ENCODE results near the gene GDAP2. TPM values are rescaled to one million over a fixed set of nuclear protein-coding genes. Genes with fewer than 3 reads are reported as not detected.

The GDAP2 gene
- total RNA-seq, 1 donor from 2014 or later = 28.4 TPM

DNA sequence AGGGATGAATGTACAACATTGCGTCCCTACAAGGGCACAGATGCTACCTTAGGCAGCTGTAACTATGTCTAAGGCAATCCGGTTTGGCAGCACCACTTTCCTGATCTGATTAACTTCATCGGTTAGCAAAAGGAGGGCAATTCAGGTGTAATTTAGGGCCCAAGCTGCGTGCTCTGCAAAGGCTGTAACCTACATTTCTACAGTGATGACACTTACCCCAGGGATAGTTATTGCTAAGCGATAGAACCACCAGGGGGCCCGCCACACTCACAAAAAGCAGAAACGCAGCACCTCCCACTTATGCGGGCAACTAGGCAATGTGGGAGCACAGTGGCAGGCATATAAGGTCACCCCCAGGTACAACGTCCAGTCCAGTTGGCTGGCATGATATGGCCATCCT lies 113.5 kb downstream of the GDAP2 start:
- H3K4me1 Mint-ChIP-seq (ENCODE audit: low read depth) = peaks cover 3% of the 10 kb centered on the region
- DNase-seq (ENCODE audit: low spot score, unreplicated experiment) = no peak
- no peaks in the 10 kb centered on the region for H3K9me3 Mint-ChIP-seq (ENCODE audit: low read depth)
- TF ChIP-seq, protein P1, sequence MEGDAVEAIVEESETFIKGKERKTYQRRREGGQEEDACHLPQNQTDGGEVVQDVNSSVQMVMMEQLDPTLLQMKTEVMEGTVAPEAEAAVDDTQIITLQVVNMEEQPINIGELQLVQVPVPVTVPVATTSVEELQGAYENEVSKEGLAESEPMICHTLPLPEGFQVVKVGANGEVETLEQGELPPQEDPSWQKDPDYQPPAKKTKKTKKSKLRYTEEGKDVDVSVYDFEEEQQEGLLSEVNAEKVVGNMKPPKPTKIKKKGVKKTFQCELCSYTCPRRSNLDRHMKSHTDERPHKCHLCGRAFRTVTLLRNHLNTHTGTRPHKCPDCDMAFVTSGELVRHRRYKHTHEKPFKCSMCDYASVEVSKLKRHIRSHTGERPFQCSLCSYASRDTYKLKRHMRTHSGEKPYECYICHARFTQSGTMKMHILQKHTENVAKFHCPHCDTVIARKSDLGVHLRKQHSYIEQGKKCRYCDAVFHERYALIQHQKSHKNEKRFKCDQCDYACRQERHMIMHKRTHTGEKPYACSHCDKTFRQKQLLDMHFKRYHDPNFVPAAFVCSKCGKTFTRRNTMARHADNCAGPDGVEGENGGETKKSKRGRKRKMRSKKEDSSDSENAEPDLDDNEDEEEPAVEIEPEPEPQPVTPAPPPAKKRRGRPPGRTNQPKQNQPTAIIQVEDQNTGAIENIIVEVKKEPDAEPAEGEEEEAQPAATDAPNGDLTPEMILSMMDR (IDR thresholded peaks at IDR 0.05; ENCODE audit: unreplicated experiment) = peak; percentile 7
- no peaks in the 10 kb centered on the region for H3K27me3 Mint-ChIP-seq
- H3K36me3 Mint-ChIP-seq (ENCODE audit: insufficient read depth) = no peaks in the 10 kb centered on the region
- no peak overlapping the region for H3K4me3 Mint-ChIP-seq (ENCODE audit: low read depth)
- no peak overlapping the region for H3K27ac Mint-ChIP-seq

DNA sequence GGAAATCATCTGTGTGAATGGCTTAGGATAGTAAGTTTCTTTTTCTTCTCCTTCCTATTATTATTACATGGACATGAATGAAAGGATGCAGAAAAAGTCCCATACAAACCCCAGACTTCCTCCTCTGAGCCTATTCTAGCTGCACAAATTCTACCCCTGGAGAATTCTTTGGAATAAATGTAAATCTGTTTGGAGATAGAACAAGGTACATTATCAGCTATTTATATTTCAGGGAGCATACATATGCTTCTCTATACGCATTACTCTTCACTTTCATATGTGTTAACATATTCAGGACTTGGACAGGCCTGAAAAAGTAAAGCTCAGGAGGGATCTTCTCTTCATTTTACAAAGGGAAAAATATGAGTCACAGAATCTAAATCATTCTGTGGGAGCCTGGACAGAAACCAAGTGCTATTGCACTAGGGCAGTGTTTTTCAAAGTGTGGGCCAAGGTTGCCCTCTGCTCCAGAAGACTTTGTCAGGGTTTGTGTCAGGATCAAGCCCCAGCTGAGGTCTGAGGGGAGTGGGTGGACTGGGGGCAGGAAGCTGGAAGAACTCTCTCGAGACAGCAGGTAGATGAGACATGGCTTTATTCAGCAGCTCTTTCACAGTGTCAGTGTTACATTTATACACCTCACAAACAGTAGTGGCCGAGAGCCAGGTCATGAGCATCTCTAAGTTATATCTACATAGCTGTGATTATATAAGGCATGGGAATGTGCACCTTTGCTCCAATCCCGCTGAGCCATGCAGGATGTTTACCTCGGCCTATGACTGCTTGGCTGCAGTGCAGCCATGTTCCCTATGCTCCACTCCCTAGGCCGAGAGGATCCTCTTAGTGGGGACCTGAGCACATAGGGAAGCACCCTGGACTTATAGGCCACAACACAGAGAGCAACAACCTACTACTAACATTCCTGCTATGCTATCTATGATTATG lies 114.3 kb downstream of the GDAP2 start:
- no peaks in the 10 kb centered on the region for H3K27me3 Mint-ChIP-seq
- peaks cover 3% of the 10 kb centered on the region for H3K4me1 Mint-ChIP-seq (ENCODE audit: low read depth)
- DNase-seq (ENCODE audit: low spot score, unreplicated experiment) = no peak
- H3K9me3 Mint-ChIP-seq (ENCODE audit: low read depth) = no peaks in the 10 kb centered on the region
- H3K27ac Mint-ChIP-seq = no peak overlapping the region
- TF ChIP-seq, protein P1 (IDR thresholded peaks at IDR 0.05; ENCODE audit: unreplicated experiment) = no peak
- H3K36me3 Mint-ChIP-seq (ENCODE audit: insufficient read depth) = no peaks in the 10 kb centered on the region
- no peak overlapping the region for H3K4me3 Mint-ChIP-seq (ENCODE audit: low read depth)

Other genes with a start within 250 kb of the GDAP2 start
- gene WDR3, start 118 bp upstream of the GDAP2 start, total RNA-seq = 28.6 and 32.6 TPM in 2 replicates